Osteoblast (primary cell): ENCODE results near the gene ERICH6B. TPM values are rescaled to one million over a fixed set of nuclear protein-coding genes. Genes with fewer than 3 reads are reported as not detected.
A peak's percentile ranks its signal among the peaks of the same experiment; 100 is the strongest.

Source experiments
- DNase-seq: peaks from one replicate; pipeline ENCODE4 v3.0.0; 2011; ENCODE audit warnings: low spot score, mixed read lengths; ENCODE audit not compliant: insufficient read length; ENCODE audit errors: missing footprints
- H2AFZ ChIP-seq: 2 replicates; pipeline ENCODE4 v1.6.0; 2011; ENCODE audit warnings: mild to moderate bottlenecking, low read length
- H3K27ac ChIP-seq: 2 replicates; pipeline ENCODE4 v1.5.1; 2011; ENCODE audit warnings: mild to moderate bottlenecking, low read depth, low read length, moderate library complexity
- H3K27me3 ChIP-seq: 2 replicates; pipeline ENCODE4 v1.6.0; 2012; ENCODE audit warnings: mild to moderate bottlenecking, control low read depth, inconsistent platforms, low read length, moderate library complexity; ENCODE audit not compliant: insufficient read depth
- H3K36me3 ChIP-seq: 2 replicates; pipeline ENCODE4 v1.5.1; 2011; ENCODE audit warnings: mild to moderate bottlenecking, low read length, control low read depth, moderate library complexity; ENCODE audit not compliant: insufficient read depth
- H3K4me1 ChIP-seq: 2 replicates; pipeline ENCODE4 v1.5.1; 2011; ENCODE audit warnings: mild to moderate bottlenecking, low read length, control low read depth, moderate library complexity; ENCODE audit not compliant: insufficient read depth
- H3K4me2 ChIP-seq: 2 replicates; pipeline ENCODE4 v1.6.0; 2011; ENCODE audit warnings: mild to moderate bottlenecking, low read length; ENCODE audit not compliant: insufficient read depth
- H3K4me3 ChIP-seq: fragments of 200-600 bp; sonication (generic); 3 replicates; pipeline ENCODE4 v1.5.1; 2012; ENCODE audit warnings: mild to moderate bottlenecking, low read length, inconsistent platforms; ENCODE audit not compliant: insufficient read depth
- H3K79me2 ChIP-seq: 2 replicates; pipeline ENCODE4 v1.6.0; 2012; ENCODE audit warnings: mild to moderate bottlenecking, low read length, control low read depth, inconsistent platforms; ENCODE audit not compliant: insufficient read depth
- H3K9me3 ChIP-seq: 2 replicates; pipeline ENCODE4 v1.5.1; 2011; ENCODE audit warnings: low read depth, low read length, control low read depth
- H4K20me1 ChIP-seq: 2 replicates; pipeline ENCODE4 v1.6.0; 2012; ENCODE audit warnings: mild to moderate bottlenecking, low read length, control low read depth; ENCODE audit not compliant: insufficient read depth
- CTCF ChIP-seq: IDR thresholded peaks from 2 replicates; pipeline ENCODE4 v1.5.1; 2011; ENCODE audit warnings: mild to moderate bottlenecking, low read depth, low read length, moderate library complexity; ENCODE audit errors: extremely low read depth
- total RNA-seq: library from RNA; depleted of rRNA; stranded (reverse); fragments of >200 nt; gene quantifications from 2 replicates; pipeline ENCODE4 v1.2.3, GENCODE V29; 2012

Gene ERICH6B
- total RNA-seq, 1 donor, result not detected

- Histone ChIP-seq H4K20me1 (no peaks in the 10 kb centered on the region), H3K4me3 (no peak overlapping the region), H3K36me3 (no peaks in the 10 kb centered on the region), H3K4me2 (no peak overlapping the region), H3K4me1 (peaks cover 5% of the 10 kb centered on the region), H3K79me2 (no peaks in the 10 kb centered on the region), H2AFZ (peak overlapping the region; percentile 25), H3K27ac (no peak overlapping the region), H3K27me3 (peaks cover 4% of the 10 kb centered on the region), H3K9me3 (no peaks in the 10 kb centered on the region)
- no peak for TF ChIP-seq CTCF
- DNase-seq, result no peak
Measured at GRCh38 chr13:45630791-45631190, 15.3 kb upstream of the ERICH6B start.

GRCh38 chr13:45629940-45630339, 14.4 kb upstream of the ERICH6B start:
- Histone ChIP-seq H3K4me2 (no peak overlapping the region), H3K36me3 (no peaks in the 10 kb centered on the region), H2AFZ (no peak overlapping the region), H3K27me3 (peaks cover 8% of the 10 kb centered on the region), H3K27ac (no peak overlapping the region), H3K4me1 (peaks cover 5% of the 10 kb centered on the region), H3K9me3 (no peaks in the 10 kb centered on the region), H3K79me2 (no peaks in the 10 kb centered on the region), H4K20me1 (no peaks in the 10 kb centered on the region), H3K4me3 (no peak overlapping the region)
- no peak for TF ChIP-seq CTCF
- no peak for DNase-seq

- Histone ChIP-seq H3K79me2 (no peaks in the 10 kb centered on the region), H3K4me1 (peaks cover 5% of the 10 kb centered on the region), H3K27me3 (peaks cover 21% of the 10 kb centered on the region), H2AFZ (no peak overlapping the region), H3K27ac (no peak overlapping the region), H3K4me2 (no peak overlapping the region), H4K20me1 (no peaks in the 10 kb centered on the region), H3K4me3 (no peak overlapping the region), H3K36me3 (no peaks in the 10 kb centered on the region), H3K9me3 (no peaks in the 10 kb centered on the region)
- no peak for TF ChIP-seq CTCF
- DNase-seq, result no peak
Measured at GRCh38 chr13:45628094-45628493, 12.6 kb upstream of the ERICH6B start.

- H3K79me2 ChIP-seq, result no peaks in the 10 kb centered on the region
- no peak for DNase-seq
- H3K9me3 ChIP-seq, result no peaks in the 10 kb centered on the region
- no peaks in the 10 kb centered on the region for H3K36me3 ChIP-seq
- peaks cover 5% of the 10 kb centered on the region for H3K4me1 ChIP-seq
- H3K4me3 ChIP-seq, result no peak overlapping the region
- H3K27ac ChIP-seq, result no peak overlapping the region
- peaks cover 25% of the 10 kb centered on the region for H3K27me3 ChIP-seq
- no peak overlapping the region for H2AFZ ChIP-seq
- H4K20me1 ChIP-seq, result no peaks in the 10 kb centered on the region
- H3K4me2 ChIP-seq, result no peak overlapping the region
- no peak for TF ChIP-seq CTCF
Measured at GRCh38 chr13:45627656-45628055, 12.1 kb upstream of the ERICH6B start.
